Measurements from ENCODE around the gene CPA2.
"Not testable (repeated sequence)": the region's sequence is repeated elsewhere in the genome, so short reads cannot be mapped to it uniquely, and the experiment has no call there.

CPA2 gene

GRCh38 chr7:130309986-130310385, 43.3 kb downstream of the CPA2 start:
- DNase-seq (ENCODE audit: low read depth, low spot score), result no peak

DNA sequence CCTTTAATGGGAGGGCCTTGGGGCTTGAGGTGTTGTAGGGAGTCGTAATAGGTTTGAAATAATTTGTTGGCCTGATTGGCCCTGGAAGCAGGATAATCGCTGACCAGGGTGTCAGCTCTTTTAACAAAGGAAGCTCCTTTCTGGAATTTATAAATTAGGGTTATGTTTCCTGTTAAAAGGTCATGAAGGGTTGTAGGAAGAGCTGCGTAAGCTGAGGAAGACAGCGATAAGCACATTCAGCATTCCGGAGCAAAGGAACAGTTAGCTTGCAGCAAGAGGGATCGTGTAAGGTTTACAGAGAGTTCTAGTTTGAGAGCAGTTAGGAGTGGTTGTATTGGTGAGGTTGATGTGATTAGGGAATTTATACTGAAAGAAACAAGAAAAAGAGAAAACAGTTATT, 47.6 kb downstream of the CPA2 start:
- no peak for DNase-seq (ENCODE audit: low read depth, low spot score)

DNA sequence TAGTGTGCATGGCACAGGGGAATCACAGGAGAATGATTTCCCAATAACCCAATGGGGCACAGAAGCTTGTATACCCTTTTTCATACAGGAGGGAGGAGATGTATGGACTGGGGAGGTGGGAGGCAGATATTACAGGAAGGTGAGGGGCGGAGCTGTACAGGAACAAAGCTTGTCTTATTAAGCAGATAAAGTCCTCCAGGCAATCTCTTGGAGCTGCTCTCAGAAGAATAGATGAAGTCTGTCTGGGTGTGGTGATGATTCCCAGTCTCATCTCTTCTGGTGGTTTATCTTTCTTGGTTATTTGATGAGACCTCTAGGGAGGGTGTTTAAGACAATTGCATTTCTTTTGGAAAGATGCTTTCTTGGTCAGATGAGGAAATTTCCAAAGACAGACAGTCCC, 52.9 kb downstream of the CPA2 start:
- DNase-seq (ENCODE audit: low read depth, low spot score), result no peak

DNA sequence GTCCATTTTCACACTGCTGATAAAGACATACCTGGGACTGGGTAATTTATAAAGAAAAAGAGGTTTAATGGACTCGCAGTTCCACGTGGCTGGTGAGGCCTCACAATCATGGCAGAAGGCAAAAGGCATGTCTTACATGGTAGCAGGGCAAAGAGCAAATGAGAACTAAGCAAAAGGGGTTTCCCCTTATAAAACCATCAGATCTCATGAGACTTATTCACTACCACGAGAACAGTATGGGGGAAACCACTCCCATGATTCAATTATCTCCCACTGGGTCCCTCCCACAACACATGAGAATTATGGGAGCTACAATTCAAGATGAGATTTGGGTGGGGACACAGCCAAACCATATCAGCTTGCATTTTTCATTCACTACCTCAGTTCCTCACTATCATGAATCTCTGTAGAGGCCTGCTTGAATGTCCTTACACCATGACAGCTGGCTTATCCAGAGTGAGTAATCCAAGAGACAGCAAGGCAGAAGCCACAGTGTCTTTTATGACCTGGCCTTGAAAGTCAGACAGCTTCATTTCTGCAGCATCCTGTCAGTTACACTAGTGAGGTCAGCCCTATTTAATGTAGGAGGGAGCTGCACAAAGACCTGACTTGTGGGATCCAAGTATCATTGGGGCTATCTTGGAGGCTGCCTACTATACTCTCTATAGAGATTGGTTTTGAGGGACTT, 55.0 kb downstream of the CPA2 start:
- DNase-seq (ENCODE audit: low read depth, low spot score), result not testable (repeated sequence)

GRCh38 chr7:130322615-130323014, 56.0 kb downstream of the CPA2 start:
- no peak for DNase-seq (ENCODE audit: low read depth, low spot score)

GRCh38 chr7:130324306-130324943, 57.8 kb downstream of the CPA2 start:
- DNase-seq (ENCODE audit: low read depth, low spot score), result no peak

DNA sequence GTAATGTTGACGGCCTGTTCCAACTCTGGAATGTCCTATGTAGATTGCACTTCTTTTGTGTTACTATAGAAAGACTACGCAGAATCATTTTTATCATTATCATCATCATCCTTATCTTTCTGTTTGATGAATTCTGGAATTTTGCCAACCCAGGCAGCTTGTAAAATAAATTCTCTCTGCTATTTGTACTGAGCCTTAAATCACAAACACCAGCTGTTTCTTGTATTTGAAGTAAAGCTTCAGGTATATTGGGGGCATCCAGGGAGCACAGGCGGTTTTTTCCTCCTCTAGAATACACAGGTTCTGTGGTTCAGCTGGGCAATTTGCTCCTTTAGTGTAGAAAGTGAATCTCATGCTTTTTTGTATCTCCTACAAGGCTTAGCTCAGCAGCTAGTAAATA, 63.0 kb downstream of the CPA2 start:
- no peak for DNase-seq (ENCODE audit: low read depth, low spot score)

DNA sequence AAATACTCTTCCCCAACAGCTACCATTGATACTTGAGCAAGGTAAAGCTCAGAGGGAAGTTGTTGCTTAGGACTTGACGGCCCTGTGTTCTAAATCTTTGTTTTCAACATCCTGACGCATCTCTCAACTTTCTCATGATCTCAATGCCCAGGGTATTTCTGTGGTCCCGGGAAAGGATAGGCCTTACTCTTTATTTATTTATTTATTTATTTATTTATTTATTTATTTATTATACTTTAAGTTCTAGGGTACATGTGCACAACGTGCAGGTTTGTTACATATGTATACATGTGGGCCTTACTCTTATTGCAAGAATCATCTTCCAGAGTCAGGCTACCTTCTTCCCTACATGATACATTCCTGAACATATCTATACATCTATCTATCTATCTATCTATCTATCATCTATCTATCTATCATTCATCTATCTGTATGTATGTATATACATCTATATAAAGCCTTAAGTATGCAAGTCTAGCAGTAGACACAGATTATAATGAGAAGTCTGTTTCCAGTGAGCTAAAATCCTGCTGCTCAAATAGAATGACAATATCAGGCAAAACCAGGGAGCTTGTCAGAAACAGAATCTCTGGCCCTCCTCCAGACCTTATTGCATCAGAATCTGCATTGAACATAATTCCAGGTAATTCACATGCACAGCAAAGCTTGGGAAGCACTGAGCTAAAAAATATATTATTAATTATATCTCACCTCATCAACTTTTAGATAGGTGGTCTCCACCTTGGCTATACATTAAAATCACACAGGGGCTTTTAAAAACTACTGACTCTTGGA, 65.8 kb downstream of the CPA2 start:
- no peak for DNase-seq (ENCODE audit: low read depth, low spot score)

DNA sequence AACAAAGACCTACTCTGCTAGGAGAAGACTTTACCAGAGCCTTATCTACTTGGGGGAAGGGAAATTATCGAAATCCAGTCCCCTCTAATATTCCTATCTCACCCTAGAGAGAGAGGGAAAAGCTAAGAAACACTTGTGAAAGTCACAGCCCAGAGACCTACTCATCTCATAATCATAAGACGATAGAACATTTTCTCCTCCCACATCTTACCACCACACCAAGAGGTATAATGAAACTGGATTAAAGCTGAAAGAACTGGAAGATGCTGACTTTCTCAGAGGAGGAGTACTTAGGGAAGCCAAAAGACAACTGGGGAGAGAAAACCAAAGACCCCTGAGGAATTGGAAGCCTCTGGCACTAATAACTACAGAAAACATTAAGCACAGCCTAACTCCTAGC, 67.2 kb downstream of the CPA2 start:
- DNase-seq (ENCODE audit: low read depth, low spot score), result no peak

- DNase-seq (ENCODE audit: low read depth, low spot score), result no peak
These were observed 67.6 kb downstream of the CPA2 start for GRCh38 chr7:130334274-130334673.

DNA sequence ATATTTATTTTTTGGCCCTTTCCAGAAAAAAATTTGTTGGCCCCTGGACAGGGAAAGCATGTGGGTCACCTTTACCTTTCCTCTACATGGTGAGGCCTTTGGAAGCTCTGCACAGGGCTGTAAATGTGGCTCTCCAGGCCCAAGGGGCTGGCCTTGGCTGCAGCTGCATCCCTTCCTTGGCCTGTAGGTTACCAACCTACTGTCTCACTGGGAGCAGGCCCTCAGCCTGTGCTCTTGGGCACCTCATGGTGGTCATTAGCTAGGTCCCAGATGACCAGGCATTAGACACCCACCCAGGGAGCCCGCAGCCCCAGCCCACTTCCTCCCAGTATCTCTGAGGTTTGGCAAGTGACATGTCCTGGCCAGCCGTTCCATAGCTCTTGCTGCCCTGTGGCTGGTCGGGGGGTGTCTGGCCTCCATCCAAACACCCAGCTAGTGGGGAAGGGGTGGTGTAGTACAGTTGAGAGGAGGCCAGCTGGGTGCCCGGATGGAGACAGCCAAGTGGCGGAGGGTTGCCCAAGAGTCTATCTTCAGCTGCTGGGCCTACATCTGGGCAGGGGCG, 70.8 kb downstream of the CPA2 start:
- DNase-seq (ENCODE audit: low read depth, low spot score), result no peak

GRCh38 chr7:130338233-130338632, 71.6 kb downstream of the CPA2 start:
- no peak for DNase-seq (ENCODE audit: low read depth, low spot score)

Measured in activated naive CD8-positive, alpha-beta T cell treated with anti-CD3 and anti-CD28 coated beads, Interleukin-2, amount 50 U/mL, for 16 hours (primary cell).